ENCODE measurements around the gene STX18.

DNA sequence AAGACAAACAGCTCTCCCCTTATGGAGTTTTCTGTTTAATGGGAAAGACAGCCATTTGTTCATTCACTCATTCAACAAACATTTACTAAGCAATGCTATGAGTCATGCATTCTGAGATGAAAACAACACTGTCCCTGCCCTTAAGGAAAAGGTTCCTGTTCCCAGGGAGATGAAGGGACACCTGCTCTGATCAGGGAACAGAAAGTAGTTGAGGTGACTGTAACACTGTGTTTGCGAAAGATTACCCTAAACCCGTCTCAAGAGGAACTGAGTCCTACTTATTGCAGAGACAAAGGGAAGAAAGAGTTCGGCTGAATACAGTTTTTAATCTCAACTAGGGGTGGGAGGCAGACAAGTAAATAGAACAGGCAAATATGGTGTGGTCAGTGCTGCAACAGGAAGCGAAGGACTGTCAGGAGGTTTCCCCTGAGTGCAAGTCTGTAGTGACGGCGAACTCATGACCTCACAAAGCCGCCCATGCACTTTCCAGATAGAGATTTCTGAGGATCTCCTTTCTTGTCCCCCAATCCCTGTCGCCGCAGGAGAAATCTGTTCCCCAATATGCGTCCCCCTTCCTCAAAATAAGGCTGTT is 712 bp downstream of the STX18 start:
- TF ChIP-seq POLR2AphosphoS5 (IDR thresholded peaks at IDR 0.05) (no peak), POLR2A (IDR thresholded peaks at IDR 0.05) (no peak)
- TF ChIP-seq, protein P1, sequence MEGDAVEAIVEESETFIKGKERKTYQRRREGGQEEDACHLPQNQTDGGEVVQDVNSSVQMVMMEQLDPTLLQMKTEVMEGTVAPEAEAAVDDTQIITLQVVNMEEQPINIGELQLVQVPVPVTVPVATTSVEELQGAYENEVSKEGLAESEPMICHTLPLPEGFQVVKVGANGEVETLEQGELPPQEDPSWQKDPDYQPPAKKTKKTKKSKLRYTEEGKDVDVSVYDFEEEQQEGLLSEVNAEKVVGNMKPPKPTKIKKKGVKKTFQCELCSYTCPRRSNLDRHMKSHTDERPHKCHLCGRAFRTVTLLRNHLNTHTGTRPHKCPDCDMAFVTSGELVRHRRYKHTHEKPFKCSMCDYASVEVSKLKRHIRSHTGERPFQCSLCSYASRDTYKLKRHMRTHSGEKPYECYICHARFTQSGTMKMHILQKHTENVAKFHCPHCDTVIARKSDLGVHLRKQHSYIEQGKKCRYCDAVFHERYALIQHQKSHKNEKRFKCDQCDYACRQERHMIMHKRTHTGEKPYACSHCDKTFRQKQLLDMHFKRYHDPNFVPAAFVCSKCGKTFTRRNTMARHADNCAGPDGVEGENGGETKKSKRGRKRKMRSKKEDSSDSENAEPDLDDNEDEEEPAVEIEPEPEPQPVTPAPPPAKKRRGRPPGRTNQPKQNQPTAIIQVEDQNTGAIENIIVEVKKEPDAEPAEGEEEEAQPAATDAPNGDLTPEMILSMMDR (IDR thresholded peaks at IDR 0.05), result no peak

Data from prostate gland (tissue), 2 donors.